GM19395 (cell line): ENCODE results near the gene PCDH9.

Experiments
- ATAC-seq: cut with Tn5 transposase; IDR thresholded peaks from one replicate; pipeline ENCODE4 v1.9.1; 2021; ENCODE audit warnings: mild to moderate bottlenecking, moderate library complexity; ENCODE audit not compliant: unreplicated experiment

The PCDH9 gene

DNA sequence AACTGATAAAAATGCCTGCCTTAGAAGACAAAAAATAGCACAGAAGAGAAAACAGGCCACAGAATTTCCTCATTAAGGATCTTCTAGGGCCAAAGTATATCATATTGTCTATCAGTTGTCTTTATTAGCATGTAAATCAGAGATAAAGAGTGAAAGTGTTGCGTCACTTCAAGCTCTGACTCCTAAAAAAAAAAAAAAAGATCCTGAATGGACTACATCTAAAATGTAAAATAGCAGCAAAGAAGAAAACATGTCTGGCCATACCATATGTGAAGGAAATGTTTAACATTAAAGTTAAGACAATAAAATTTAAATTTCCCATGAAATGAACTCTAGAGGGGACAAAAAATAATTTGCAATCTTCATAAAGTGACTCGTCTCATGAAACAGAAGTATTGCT is 237.4 kb downstream of the PCDH9 start:
- no peak for ATAC-seq

DNA sequence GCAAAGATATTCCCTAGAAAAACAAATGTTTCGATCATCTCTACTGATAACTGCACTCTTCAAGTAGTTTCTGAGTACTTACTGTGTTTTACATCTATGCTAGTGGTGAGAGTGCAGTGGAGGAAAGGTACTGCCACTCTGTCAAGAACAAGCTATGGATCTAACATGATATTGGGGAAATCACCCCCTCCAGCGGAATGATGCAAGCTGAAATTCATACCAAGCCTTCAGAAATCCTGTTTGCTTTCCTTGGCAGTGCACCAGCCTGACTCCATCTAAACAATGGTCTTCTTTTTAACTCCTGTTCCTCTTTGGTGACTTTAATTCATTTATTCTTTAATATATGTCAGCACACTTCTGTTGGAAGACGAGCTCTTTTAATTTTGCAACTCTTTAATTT is 238.0 kb downstream of the PCDH9 start:
- no peak for ATAC-seq

DNA sequence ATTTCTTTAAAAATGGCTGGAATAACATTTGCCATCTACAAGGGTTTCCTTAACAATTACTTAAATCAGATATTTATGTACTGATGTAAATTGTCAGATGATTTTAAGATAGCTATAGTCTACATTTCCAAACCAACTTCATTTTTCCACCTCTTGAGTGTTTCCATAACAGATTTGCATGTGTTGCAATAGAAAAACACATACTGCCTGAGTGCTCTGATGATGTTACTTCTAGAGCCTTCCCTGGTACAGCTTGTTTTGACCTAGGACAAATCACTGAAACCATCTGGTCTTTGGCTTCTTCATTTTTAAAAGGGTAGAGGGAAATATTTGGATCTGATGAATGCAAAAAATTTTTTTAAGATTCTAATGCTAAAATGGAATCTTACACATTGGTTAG is 245.9 kb downstream of the PCDH9 start:
- no peak for ATAC-seq

DNA sequence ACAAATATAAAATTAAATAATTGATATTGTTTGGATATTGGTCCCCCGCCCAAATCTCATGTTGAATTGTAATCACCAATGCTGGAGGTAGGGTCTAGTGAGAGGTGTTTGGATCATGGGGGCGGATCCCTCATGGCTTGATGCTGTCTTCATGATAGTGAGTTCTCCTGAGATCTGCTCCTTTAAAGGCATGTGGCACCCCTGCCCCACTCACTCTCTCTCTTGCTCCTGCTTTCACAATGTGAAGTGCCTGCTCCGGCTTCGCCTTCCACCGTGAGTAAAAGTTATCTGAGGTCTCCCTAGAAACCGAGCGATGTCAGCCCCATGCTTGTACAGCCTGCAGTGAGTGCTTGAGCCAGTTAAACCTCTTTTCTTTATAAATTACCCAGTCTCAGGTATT is 248.2 kb downstream of the PCDH9 start:
- ATAC-seq = no peak

DNA sequence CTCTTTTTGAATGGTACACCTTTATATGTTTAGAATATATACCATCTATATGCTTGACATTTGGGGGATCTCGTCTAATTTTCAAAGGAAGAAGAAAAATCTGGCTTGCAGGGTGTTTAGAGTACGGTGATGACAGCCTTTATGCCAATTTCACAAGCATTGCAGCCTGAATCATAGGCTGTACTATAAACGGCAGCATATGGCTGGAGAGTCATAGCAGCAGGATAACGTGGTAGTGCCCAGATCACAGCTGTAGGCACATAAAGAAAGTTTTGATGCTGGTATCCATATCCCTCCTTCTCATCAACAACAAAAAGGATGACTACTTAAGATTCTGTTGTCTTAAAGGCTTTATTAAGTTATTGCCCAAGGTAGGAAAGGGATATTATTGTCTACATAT is 253.0 kb downstream of the PCDH9 start:
- no peak for ATAC-seq

DNA sequence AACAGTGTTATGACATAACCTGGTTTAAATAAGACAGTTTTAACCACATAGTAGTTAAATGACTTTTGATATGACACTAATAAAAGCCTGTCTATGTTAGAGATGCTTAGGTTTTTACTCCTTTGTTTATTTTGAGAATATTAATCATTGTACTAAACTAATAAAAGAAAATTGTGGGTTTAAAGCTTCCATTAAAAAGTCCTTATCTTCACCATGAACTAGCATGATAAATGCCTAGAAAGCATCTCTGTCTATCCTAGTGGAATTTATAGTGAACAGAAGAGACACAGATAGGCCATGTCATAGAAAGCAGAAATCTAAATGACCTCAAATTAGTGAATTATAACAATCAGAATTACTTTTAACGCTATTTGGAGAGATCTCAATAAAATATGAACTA is 255.2 kb downstream of the PCDH9 start:
- no peak for ATAC-seq

DNA sequence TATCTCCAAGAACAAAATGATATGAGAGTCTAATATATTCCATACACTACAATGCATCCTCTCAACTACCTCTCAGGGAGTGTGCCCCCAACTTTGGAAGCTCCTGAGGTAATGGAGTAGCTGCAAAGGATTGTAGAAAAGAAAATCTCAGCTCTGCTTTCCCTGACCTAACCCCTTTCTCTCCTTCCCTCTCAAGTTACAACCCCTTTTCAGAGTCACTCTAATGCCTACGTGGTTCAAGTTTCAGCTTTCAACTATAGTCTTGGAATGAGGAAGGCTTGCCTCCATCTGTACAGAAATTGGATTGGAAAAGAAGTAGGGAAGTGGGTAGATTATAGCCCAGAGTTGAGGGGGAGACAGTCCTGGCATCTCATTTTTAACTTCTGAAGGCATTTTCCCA is 256.0 kb downstream of the PCDH9 start:
- ATAC-seq = no peak

DNA sequence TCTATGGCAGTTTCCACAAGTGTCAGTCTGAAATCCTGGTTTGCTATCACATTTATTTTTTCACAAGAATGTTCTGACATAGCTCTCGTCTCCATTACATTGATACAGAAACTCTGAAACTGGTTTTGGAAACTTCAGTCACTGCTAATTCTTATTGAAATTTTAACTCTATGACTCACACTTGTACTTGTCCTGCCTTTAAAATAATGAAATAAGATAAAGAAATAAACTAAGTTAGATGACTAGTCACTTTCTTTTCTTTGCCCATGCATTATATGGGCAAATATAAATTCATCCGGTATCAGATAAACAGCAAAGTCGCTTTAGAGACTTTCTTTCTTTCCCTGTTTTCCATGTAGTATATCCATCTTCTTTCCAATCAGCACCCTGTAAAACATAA is 257.5 kb downstream of the PCDH9 start:
- ATAC-seq = no peak

DNA sequence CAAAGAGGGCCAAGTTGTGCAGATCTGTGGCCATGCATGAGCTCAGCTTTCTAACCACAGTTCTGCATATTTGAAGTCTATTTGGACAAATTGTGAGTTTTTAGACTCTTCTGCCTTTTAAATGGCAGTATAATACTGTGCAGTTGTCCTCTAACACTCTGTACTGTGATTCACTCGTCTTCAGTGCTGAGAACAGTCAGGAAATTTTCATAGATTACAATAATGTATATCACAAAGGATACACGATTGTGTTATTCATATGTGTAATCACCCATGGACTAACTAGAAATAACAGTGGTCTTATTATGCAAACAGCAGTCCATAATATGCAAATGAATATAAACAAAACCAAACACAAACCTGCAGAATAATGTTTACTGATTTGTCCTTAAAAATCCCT is 259.1 kb downstream of the PCDH9 start:
- ATAC-seq = no peak

DNA sequence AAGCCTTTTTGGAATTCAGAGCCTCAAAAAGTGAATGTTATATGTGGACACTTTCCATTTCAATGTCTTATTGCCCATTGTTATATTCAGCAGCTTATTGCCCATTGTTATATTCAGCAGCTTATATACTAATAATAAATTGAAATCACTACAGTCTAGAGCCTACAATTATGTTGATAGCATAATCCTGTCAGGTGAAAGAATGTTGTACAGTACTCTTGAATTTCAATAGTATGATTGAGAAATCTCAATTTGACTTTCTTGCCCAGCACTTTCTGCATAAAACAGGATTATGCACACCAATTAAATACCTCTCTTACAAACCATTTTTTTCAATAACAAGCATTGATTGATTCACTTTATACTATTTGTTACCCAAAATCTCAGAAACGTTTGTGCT is 260.8 kb downstream of the PCDH9 start:
- no peak for ATAC-seq

DNA sequence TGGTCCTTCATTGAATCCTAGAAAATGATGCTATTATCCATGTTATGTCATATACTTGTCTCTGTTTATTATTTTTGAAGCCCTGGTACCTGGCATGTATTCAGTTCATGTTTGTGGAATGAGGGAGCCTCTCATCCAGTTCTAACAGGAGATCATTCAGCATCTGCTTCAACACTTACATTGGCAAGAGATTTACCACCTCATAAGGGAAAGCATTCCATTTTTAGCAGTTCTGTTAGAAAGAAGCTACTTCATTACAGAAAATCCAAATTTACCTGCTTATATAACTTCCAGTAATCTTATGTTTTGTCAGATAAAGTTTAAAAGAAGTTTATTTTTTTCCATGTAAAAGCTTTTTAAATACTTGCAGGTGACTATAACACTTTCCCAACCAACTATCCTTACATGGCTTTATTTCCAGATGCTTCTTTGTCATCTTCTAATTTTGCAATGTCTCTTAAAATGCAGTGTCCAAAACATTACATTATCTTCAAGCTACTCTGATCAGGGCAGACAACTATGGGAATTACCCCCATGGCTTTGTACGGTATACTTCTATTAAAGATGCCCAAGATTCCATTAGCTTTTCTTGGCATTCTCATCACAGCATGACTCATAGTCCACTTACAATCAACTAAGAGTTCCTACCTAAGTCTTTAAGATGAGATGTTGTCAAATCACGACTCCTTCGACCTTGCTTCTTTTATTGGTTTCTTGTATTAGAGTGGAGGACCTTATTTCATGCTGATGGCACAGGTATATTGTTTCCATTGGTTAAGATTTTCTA is 262.1 kb downstream of the PCDH9 start:
- ATAC-seq = no peak

DNA sequence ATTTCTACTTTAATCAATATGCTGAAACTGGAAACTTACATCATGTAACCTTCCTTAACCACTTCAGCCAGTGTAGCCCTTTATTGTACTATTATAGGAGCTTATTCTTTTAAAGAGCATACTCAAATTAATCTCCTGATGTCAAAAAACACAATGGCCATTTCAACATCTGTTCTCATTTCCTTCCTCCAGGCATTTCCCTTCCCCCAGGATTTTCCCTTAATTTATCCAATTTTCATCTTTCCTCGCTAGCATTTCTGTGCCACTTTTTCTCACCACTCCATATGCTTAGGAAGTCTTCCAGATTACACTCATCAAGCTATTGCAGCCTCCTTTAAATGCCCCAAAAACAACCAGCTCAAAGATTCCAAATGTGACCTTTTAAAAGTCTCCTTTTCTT is 265.0 kb downstream of the PCDH9 start:
- no peak for ATAC-seq

DNA sequence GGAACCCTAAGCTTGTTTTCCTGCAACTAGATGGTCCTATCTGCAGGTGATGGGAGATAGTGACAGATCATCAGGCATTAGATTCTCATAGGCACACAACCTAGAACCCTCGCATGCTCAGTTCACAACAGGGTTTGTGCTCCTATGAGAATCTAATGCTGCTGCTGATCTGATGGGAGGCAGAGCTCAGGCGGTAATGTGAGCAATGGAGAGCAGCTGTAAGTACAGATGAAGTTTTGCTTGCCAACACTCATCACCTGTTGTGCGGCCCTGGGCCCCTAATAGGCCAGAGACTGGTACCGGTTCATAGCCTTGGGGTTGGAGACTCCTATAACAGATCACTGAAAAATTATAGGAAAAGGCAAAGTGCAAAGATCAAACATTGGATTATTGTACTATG is 267.2 kb downstream of the PCDH9 start:
- no peak for ATAC-seq

DNA sequence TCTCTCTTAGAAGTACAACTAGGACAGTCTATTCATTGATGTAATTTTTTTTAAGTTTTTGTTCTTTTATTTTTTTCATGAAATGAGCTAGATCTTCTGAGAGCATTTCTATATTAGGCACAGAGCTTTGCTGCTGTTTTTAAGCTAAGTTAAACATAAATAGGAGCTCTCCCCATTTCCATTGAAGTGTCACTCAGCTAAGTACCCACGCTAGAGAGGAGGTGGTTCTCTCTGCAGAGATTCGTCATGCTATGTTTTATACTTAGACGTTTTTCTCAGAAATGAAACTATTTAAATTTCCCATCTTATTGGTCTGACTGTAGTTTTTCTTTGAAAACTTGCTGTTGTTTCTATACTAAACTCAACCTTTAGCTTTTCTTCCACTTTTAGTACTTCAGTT is 271.5 kb downstream of the PCDH9 start:
- no peak for ATAC-seq

DNA sequence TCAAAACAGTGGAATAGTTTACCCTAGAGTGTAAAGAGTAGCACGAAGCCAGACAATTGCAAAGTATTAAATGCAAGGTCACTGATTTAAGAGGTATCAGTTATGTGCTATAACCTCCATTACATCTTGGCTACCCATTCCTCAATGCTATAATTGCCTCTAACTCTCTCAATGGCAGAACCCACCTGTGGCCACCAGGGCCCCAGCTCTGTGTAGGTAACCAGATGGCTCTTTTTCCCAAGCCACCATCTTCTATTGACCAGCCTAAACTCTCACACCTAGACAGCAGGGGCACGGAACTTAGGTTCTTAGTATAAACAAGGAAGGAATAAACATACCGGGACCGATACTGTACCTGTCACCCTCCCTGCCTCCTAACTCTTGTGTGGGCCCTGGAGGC is 277.6 kb downstream of the PCDH9 start:
- ATAC-seq = no peak

DNA sequence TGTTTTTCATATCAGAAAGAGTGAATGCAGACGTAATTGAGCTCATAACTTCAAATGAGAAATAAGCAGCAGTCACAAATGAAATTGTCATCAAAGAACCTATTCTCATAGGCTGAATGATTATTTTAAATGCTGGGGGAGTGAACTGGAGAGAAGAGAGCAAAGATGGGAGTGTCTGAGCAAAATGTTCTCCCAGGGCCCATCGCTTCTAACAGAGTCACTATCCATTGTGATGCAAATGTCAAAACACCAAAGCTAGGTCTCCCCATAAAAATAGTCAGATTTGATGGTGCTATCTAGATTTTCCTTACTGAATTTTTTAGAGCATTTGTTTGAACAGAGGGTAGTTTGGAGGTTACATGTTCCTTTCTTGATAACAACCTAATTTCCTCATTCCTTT is 278.7 kb downstream of the PCDH9 start:
- ATAC-seq = no peak

DNA sequence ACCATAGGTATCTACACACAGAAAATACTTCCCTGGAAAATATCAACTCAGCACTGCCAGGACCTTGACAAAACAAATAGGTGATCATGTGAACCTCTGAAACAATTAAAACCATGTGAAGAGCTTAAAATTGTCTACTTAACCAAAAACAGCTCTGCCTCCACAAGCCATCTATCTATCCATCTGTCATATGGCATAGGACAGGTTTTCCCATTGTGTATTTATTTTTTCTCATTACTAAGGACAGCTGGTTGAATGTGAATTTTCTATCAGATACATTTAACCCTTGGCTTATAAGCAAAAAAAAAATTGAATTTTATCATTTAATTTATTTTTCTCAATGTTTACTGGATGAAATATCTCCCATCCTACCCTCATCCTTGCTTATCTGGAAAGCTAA is 279.5 kb downstream of the PCDH9 start:
- ATAC-seq = no peak

DNA sequence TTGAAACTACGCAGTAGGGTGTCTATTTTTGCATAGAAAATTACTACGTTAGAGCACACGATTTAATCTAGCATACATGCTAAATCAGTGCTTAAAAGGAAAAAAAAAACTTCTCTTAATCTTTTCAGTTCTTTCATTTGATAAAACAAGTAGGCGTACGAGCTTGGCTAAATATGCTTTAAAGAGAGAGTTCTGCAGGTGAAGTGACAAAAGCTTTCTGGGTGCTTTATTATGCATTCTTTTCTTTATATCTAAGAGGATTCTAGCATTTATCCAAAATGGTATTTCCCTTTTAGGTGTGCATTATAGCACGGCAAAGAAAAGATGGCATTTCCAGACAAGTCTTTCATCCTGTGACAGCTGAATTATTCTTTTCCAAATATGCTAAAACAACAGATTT is 281.2 kb downstream of the PCDH9 start:
- no peak for ATAC-seq

DNA sequence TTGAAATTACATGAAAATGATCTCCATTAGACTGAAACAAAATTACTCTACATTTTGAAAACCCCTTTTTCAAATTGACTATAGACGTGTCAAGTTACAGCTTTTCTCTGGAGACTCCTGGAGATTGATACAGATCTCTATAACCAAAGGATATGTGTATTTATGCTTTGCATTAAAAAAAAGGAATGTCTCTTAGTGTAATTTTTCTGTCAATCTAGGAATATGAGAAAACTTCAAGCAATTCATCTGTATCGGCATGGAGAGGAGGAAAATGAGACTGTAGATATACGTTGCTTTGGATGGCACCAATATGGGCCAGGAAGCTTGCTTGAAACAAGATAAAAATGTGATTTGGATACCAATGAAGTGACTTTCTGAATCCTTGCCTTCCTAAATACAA is 286.6 kb downstream of the PCDH9 start:
- ATAC-seq = no peak

DNA sequence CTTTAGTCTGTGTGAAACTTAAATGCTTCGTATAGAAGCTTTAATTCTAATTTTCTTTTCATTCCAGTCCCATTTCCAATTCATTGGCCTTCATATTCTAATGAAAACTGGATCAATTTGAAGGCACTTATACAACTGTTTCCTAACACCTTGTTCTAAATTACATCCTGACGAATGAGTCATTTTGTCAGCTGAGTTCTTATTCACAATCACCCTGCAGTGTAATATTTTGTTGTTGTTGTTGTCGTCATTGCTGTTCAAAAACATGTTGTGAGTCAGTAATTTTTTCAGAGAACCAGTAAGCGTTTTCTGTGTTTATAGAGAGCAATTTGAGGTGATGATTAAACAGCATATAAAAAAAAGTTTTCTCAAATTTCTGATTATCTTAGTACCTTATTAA is 290.0 kb downstream of the PCDH9 start:
- no peak for ATAC-seq

DNA sequence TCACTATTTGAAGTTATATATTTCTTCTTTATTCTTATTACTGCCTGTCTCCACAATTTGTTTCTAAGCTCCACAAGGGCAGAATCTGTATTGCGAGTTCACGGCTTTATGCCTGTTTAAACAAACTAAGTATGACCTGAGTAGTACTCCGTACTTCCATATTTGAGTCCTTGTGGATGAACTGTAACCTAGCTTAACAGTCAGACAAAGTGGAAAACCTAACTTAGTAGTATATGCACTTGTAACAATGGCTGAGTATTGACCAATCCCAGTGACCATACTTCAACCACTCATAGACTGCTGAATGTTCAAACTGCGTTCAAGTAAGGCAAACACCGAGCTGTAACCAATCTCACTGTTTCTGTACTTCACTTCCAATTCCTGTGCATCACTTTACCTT is 292.7 kb downstream of the PCDH9 start:
- ATAC-seq = no peak

DNA sequence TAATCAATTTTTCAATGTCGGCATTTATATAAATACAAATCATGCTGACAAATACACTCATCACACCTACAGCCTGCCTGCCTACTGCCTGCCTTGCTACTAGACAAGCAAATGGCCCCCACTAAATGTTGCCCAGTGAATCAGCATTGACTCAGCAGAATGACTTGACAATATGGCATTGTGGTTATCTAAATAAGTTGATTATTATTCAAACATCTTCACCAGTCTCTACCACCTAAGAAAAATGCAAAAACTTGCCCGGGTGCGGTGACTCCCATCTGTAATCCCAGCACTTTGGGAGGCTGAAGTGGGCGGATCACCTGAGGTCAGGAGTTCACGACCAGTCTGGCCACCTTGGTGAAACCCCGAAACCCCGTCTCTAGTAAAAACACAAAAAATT is 296.1 kb downstream of the PCDH9 start:
- ATAC-seq = no peak

DNA sequence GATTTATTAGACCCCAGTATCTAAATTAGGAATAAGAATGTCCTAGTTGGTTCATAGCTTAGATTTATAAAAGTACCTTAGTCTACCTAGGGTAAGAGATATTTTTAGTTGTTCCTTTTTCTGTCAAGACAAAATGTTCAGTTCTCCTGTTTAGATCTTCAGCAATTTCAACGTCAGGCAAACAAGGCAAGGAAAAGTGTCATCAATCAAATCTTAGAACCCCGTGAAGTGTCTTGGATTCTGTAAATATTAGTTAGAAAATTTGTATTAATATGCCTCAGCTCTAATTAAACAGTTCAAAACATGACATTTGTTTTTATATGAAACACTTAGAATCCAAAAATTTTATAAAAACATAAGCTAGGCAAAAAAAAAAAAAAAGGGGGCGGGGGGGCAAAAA is 296.6 kb downstream of the PCDH9 start:
- no peak for ATAC-seq
